T-helper 9 cell (primary cell): ENCODE results near the gene TNS1.

Source experiments
- DNase-seq: peaks from one replicate; pipeline ENCODE4 v3.0.0-alpha.2; 2020

TNS1 gene

GRCh38 chr2:217928324-217929181 lies 74.2 kb downstream of the TNS1 start:
- no peak for DNase-seq

GRCh38 chr2:217927601-217928323 lies 75.0 kb downstream of the TNS1 start:
- DNase-seq: no peak

- no peak for DNase-seq
Measured at GRCh38 chr2:217926801-217927200, 76.0 kb downstream of the TNS1 start.

GRCh38 chr2:217924346-217924901 lies 78.4 kb downstream of the TNS1 start:
- DNase-seq: no peak

GRCh38 chr2:217923007-217923686 lies 79.6 kb downstream of the TNS1 start:
- DNase-seq: no peak

GRCh38 chr2:217922101-217923006 lies 80.4 kb downstream of the TNS1 start:
- no peak for DNase-seq

- no peak for DNase-seq
Measured at GRCh38 chr2:217920879-217921603, 81.8 kb downstream of the TNS1 start.

- no peak for DNase-seq
Measured at GRCh38 chr2:217919781-217920351, 82.9 kb downstream of the TNS1 start.

- no peak for DNase-seq
Measured at GRCh38 chr2:217919204-217919603, 83.6 kb downstream of the TNS1 start.

GRCh38 chr2:217918308-217919024 lies 84.3 kb downstream of the TNS1 start:
- no peak for DNase-seq

GRCh38 chr2:217916504-217917254 lies 86.1 kb downstream of the TNS1 start:
- DNase-seq: no peak

- DNase-seq: no peak
Measured at GRCh38 chr2:217915706-217916105, 87.1 kb downstream of the TNS1 start.

- DNase-seq: no peak
Measured at GRCh38 chr2:217914878-217915277, 87.9 kb downstream of the TNS1 start.

- DNase-seq: no peak
Measured at GRCh38 chr2:217914078-217914477, 88.7 kb downstream of the TNS1 start.

- no peak for DNase-seq
Measured at GRCh38 chr2:217913436-217913835, 89.4 kb downstream of the TNS1 start.

GRCh38 chr2:217912098-217913024 lies 90.4 kb downstream of the TNS1 start:
- no peak for DNase-seq

- DNase-seq: no peak
Measured at GRCh38 chr2:217911283-217912097, 91.3 kb downstream of the TNS1 start.

- DNase-seq: no peak
Measured at GRCh38 chr2:217910875-217911212, 92.0 kb downstream of the TNS1 start.
